ENCODE measurements around the gene SLC11A1. TPM values are rescaled to one million over a fixed set of nuclear protein-coding genes. Genes with fewer than 3 reads are reported as not detected.

The SLC11A1 gene
- total and polyA plus RNA-seq, 2 of the 4 experiments (the other 2 are of a cell fraction) = under 0.01 to 0.07 TPM

- H3K56ac ChIP-seq (ENCODE audit: extremely low read depth, insufficient read depth, low read length) = no peak overlapping the region
- no peak overlapping the region for H3K18ac ChIP-seq (ENCODE audit: low read depth, low read length)
- no peak overlapping the region for H3K4me2 ChIP-seq (ENCODE audit: low read depth, low read length)
- H2AFZ ChIP-seq (replicated peaks; ENCODE audit: low read length, poor library complexity) = no peak overlapping the region
- H3K9me3 ChIP-seq (ENCODE audit: control insufficient read depth, insufficient read depth, low read length) = no peaks in the 10 kb centered on the region
- dilution Hi-C loops (cut with HindIII; ENCODE audit: low sequenced_read_pairs, unreplicated experiment) = no loop called here
- in situ Hi-C loops (cut with MboI; ENCODE audit: low sequenced_read_pairs) = no loop called here
- H3K4me3 ChIP-seq (ENCODE audit: insufficient read depth, low read depth, low read length) = no peak overlapping the region
- H3K9ac ChIP-seq (ENCODE audit: low read depth, low read length) = no peak overlapping the region
- no peak overlapping the region for H4K5ac ChIP-seq (ENCODE audit: low read depth, low read length)
- H3K4me1 ChIP-seq (ENCODE audit: control insufficient read depth, insufficient read depth, low read length) = peaks cover 2% of the 10 kb centered on the region; the same call in 1 of the 2 replicates
- no peak overlapping the region for H3K23ac ChIP-seq (ENCODE audit: low read depth, low read length)
- H3K14ac ChIP-seq (replicated peaks; ENCODE audit: low read depth, low read length) = no peak overlapping the region
- no peak overlapping the region for H2AK5ac ChIP-seq (ENCODE audit: low read depth, low read length)
- ATAC-seq (ENCODE audit: low read depth) = no peak
- no CpG with 5 or more reads among the region's 5 CpGs for WGBS, 2 experiments (ENCODE audit: extremely low coverage in 2 of 2, insufficient read length in 1 of 2)
- no peak overlapping the region for H4K8ac ChIP-seq (ENCODE audit: low read depth in 2 of 2, low read length in 2 of 2)
- H2BK15ac ChIP-seq (ENCODE audit: low read depth, low read length) = no peak overlapping the region
- H2AK9ac ChIP-seq (replicated peaks; ENCODE audit: low read depth, low read length, poor library complexity) = no peak overlapping the region
- intact Hi-C loops (cut with micrococcal nuclease) = no loop called here
- no peaks in the 10 kb centered on the region for H3K79me1 ChIP-seq (ENCODE audit: low read depth in 1 of 2, low read length in 2 of 2)
- BruUV-seq (replicated peaks) = no TSS peak
- no peaks in the 10 kb centered on the region for H4K20me1 ChIP-seq (ENCODE audit: insufficient read depth, low read length)
- ChIA-PET POLR2A (ENCODE audit: unreplicated experiment) (no interaction called here), CTCF (no interaction called here)
- no peak for DNase-seq
- peaks cover 7% of the 10 kb centered on the region for H3K27me3 ChIP-seq (ENCODE audit: control insufficient read depth, insufficient read depth, low read length)
- no peak overlapping the region for H2BK5ac ChIP-seq (ENCODE audit: low read depth, low read length, poor library complexity, severe bottlenecking)
- no peak overlapping the region for H4K91ac ChIP-seq (ENCODE audit: insufficient read depth, low read depth, low read length)
- H2BK120ac ChIP-seq (ENCODE audit: low read depth, low read length) = no peak overlapping the region
- H3K36me3 ChIP-seq (ENCODE audit: control insufficient read depth, insufficient read depth, low read length) = no peaks in the 10 kb centered on the region
- no peak overlapping the region for H3K27ac ChIP-seq (ENCODE audit: insufficient read depth, low read length)
- TF ChIP-seq RCOR1 (IDR thresholded peaks at IDR 0.05; ENCODE audit: insufficient replicate concordance, low read length) (no peak), RFX5 (IDR thresholded peaks at IDR 0.05; ENCODE audit: low read depth, low read length) (no peak), POLR2A (IDR thresholded peaks at IDR 0.05; ENCODE audit: low read depth, low read length) (no peak), RAD21 (IDR thresholded peaks at IDR 0.05; ENCODE audit: low read length) (no peak), NFE2L2 (IDR thresholded peaks at IDR 0.05; ENCODE audit: low read depth, low read length) (no peak), MAZ (IDR thresholded peaks at IDR 0.05; ENCODE audit: borderline replicate concordance, low read depth, low read length) (no peak), CEBPB (IDR thresholded peaks at IDR 0.05; ENCODE audit: low read depth, low read length) (no peak), BHLHE40 (IDR thresholded peaks at IDR 0.05; ENCODE audit: low read depth, low read length) (no peak), USF2 (IDR thresholded peaks at IDR 0.05; ENCODE audit: low read depth, low read length) (no peak), CHD1 (IDR thresholded peaks at IDR 0.05; ENCODE audit: low read depth, low read length) (no peak), FOS (IDR thresholded peaks at IDR 0.05; ENCODE audit: low read depth, low read length) (no peak), MXI1 (IDR thresholded peaks at IDR 0.05; ENCODE audit: borderline replicate concordance, low read depth, low read length) (no peak), CTCF (conservative IDR thresholded peaks at IDR 0.05; ENCODE audit: low read depth, low read length) (no peak), ELK1 (IDR thresholded peaks at IDR 0.05; ENCODE audit: borderline replicate concordance, low read depth, low read length) (no peak), MAFK (IDR thresholded peaks at IDR 0.05; ENCODE audit: low read depth, low read length) (no peak), SMC3 (IDR thresholded peaks at IDR 0.05; ENCODE audit: low read depth, low read length) (no peak)
- no peak overlapping the region for H2BK20ac ChIP-seq (ENCODE audit: low read depth, low read length)
- H3K9me1 ChIP-seq (ENCODE audit: insufficient read depth, low read length) = no peaks in the 10 kb centered on the region
- no peak overlapping the region for H3K4ac ChIP-seq (ENCODE audit: low read depth, low read length)
Observed at GRCh38 chr2:218436992-218437391, 54.9 kb downstream of the SLC11A1 start.
